GM23338 (cell line): Measurements from ENCODE around the gene ZNF516.

ENCODE experiments used
- CTCF ChIP-seq, 2 experiments: fragments of 200-600 bp in 1 of 2; sonication (generic) in 1 of 2; conservative IDR thresholded peaks; 2 replicates each; pipeline versions ENCODE4 v1.5.1 to v1.6.1; 2016 to 2017; ENCODE audit warnings: antibody characterized with exemption in 2 of 2, low read depth in 2 of 2, mild to moderate bottlenecking in 2 of 2, moderate library complexity in 1 of 2
- EZH2phosphoT487 ChIP-seq: fragments of 200-600 bp; sonication (generic); IDR thresholded peaks from one replicate; pipeline ENCODE4 v1.8.1; 2018; ENCODE audit warnings: antibody characterized with exemption; ENCODE audit not compliant: unreplicated experiment
- NANOG ChIP-seq: IDR thresholded peaks from 2 replicates; pipeline ENCODE4 v1.6.1; 2016; ENCODE audit warnings: antibody characterized with exemption, borderline replicate concordance
- POLR2AphosphoS5 ChIP-seq: IDR thresholded peaks from 2 replicates; pipeline ENCODE4 v1.6.1; 2016; ENCODE audit warnings: antibody characterized with exemption, low read depth

GRCh38 chr18:76422121-76422520 lies 72.9 kb downstream of the ZNF516 start:
- no peak for TF ChIP-seq CTCF (conservative IDR thresholded peaks at IDR 0.05; ENCODE audit: low read depth in 2 of 2)
- no peak for TF ChIP-seq POLR2AphosphoS5
- TF ChIP-seq NANOG = no peak
- no peak for TF ChIP-seq EZH2phosphoT487
